ENCODE data around the gene S100P. TPM values are rescaled to one million over a fixed set of nuclear protein-coding genes. Genes with fewer than 3 reads are reported as not detected.

Gene S100P
- total RNA-seq, 3 donors from 2014 or later = 1.3 to 2.8 TPM; not detected in 1

DNA sequence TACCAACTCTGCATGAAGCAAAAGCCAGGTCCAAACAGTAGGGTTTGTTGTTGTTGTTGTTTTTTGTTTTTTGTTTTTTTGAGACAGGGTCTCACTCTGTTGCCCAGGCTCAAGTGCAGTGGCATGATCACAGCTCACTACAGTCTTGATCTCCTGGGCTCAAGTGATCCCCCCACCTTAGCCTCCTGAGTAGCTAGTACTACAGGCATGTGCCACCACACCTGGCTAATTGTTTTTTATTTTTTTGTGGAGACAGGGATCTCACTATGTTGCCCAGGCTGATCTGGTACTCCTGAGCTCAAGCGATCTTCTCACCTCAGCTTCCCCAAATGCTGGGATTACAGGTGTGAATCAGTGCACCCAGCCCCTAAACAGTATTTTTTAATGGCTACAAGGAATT is 6.2 kb downstream of the S100P start:
- H3K9me3 Mint-ChIP-seq = no peaks in the 10 kb centered on the region
- H3K36me3 Mint-ChIP-seq (ENCODE audit: insufficient read depth) = peaks cover 25% of the 10 kb centered on the region
- no peak overlapping the region for H3K4me3 Mint-ChIP-seq
- ATAC-seq = no peak
- DNase-seq = no peak
- peaks cover 63% of the 10 kb centered on the region for H3K4me1 Mint-ChIP-seq (ENCODE audit: low read depth)
- H3K27me3 Mint-ChIP-seq (ENCODE audit: low read depth) = no peaks in the 10 kb centered on the region

GRCh38 chr4:6701371-6701770 is 7.7 kb downstream of the S100P start:
- Mint-ChIP-seq H3K4me3 (no peak overlapping the region), H3K36me3 (ENCODE audit: insufficient read depth) (peaks cover 33% of the 10 kb centered on the region), H3K27me3 (ENCODE audit: low read depth) (no peaks in the 10 kb centered on the region), H3K9me3 (no peaks in the 10 kb centered on the region), H3K4me1 (ENCODE audit: low read depth) (peaks cover 63% of the 10 kb centered on the region)
- DNase-seq (no peak), ATAC-seq (no peak)

DNA sequence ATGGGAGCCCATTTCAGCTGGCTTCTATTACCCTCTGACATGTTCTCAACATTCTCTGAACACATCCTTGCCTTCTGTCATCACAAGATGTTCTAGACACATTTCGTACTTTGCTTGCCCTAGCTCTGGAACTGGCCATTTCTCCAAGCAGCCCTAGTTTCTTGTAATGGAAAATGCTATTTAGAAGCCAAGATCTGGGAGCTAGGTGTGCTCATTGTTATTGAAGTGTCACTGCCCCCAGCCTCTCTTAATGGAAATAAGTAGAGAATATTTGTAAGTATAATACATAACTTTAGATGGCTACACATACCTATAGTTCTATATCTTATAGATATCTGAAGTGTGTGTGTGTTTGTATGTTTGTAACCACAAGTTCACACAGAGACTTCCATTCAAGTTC is 9.1 kb downstream of the S100P start:
- H3K36me3 Mint-ChIP-seq (ENCODE audit: insufficient read depth) = peaks cover 42% of the 10 kb centered on the region
- H3K4me1 Mint-ChIP-seq (ENCODE audit: low read depth) = peaks cover 66% of the 10 kb centered on the region
- no peak for DNase-seq
- no peaks in the 10 kb centered on the region for H3K27me3 Mint-ChIP-seq (ENCODE audit: low read depth)
- H3K9me3 Mint-ChIP-seq = no peaks in the 10 kb centered on the region
- no peak for ATAC-seq
- no peak overlapping the region for H3K4me3 Mint-ChIP-seq

GRCh38 chr4:6703786-6704185 is 10.1 kb downstream of the S100P start:
- Mint-ChIP-seq H3K27me3 (ENCODE audit: low read depth) (no peaks in the 10 kb centered on the region), H3K4me1 (ENCODE audit: low read depth) (peaks cover 69% of the 10 kb centered on the region), H3K9me3 (no peaks in the 10 kb centered on the region), H3K4me3 (no peak overlapping the region), H3K36me3 (ENCODE audit: insufficient read depth) (peaks cover 46% of the 10 kb centered on the region)
- DNase-seq (no peak), ATAC-seq (peak; percentile 45 to 61)

GRCh38 chr4:6705646-6706045 is 12.0 kb downstream of the S100P start:
- peaks cover 45% of the 10 kb centered on the region for H3K36me3 Mint-ChIP-seq (ENCODE audit: insufficient read depth)
- no peak for DNase-seq

DNA sequence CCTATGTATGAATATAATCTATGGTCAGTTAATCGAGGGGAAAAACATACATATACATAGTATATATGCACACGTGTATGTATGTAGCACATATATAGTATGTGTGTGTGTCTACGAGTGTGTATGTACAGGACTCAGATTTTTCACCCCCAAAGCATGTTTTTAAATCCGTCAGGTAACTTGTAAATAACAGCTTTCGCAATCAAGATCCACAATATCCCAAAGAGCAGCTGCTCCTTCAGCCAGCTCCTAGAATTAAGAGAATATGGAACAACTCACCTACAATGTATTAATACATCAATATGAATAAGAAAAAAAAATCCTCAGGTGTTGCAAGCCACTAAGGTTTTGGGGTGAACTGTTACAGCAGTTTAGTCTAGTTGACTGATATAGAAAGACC is 12.5 kb downstream of the S100P start:
- Mint-ChIP-seq H3K4me1 (ENCODE audit: low read depth) (peaks cover 65% of the 10 kb centered on the region), H3K9me3 (no peaks in the 10 kb centered on the region), H3K36me3 (ENCODE audit: insufficient read depth) (peaks cover 44% of the 10 kb centered on the region), H3K4me3 (peak overlapping the region; percentile 34), H3K27me3 (ENCODE audit: low read depth) (no peaks in the 10 kb centered on the region)
- DNase-seq (no peak), ATAC-seq (no peak)

More at GRCh38 chr4:6705646-6706045, 12.0 kb downstream of the S100P start:
- no peaks in the 10 kb centered on the region for H3K9me3 Mint-ChIP-seq
- no peaks in the 10 kb centered on the region for H3K27me3 Mint-ChIP-seq (ENCODE audit: low read depth)
- H3K4me3 Mint-ChIP-seq = peak overlapping the region; percentile 34
- H3K4me1 Mint-ChIP-seq (ENCODE audit: low read depth) = peaks cover 63% of the 10 kb centered on the region
- ATAC-seq = peak in 1 of 2 donors; percentile 14

DNA sequence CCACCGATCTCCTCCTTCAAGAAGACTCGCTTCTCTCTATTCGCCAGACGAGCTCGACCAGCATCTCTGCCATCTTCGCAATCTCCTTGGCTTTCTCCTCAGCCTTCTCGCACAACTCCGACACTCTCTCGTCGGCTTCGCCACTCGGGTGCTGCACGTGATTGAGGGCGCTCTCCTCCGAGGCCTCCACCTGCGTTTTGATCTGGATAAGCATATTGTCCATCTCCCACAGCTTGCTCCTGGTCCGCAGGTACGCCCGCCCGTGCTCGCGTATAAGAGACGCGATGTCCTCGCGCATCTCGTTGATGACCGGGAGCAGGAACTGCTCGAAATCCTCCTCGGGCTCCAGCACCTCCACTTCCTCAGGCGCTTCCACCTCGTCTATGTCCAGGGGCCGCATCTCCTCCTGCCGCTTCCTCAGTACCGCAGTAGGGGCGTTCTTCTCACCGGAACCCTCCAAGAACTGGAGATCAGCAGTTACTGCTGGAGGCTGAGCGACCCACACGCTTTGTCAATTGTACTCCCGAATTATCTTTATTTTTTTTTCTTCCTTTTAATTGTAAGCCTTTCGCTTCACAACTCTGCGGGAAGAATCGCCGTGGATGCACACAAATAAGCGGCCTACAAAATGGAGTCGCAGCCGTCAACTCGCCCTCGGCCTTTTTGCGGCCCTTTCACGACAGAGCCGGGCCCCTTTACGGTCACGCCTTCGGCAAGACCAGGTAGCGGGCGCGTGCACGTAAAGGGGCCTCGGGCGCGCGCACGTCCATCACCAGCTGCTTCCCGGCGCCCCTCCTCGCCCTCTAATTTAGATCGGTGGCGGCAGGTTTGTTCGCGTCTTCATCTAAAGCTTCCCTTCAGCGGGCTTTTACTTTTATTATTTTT is 15.8 kb downstream of the S100P start, which contains the start of gene MRFAP1L1:
Gene MRFAP1L1, minus strand, starts transcription at position 636 of the 885 bp plus-strand sequence. Its CDS starts 236 bp downstream, at position 400.
- Mint-ChIP-seq H3K36me3 (ENCODE audit: insufficient read depth) (peaks cover 31% of the 10 kb centered on the region), H3K4me3 (peak within 1 kb of the TSS; percentile 100), H3K9me3 (no peaks in the 10 kb centered on the region), H3K4me1 (ENCODE audit: low read depth) (peaks cover 51% of the 10 kb centered on the region), H3K27me3 (ENCODE audit: low read depth) (no peaks in the 10 kb centered on the region)
- ATAC-seq = peak; percentile 76 to 84
- DNase-seq = peak; percentile 94

DNA sequence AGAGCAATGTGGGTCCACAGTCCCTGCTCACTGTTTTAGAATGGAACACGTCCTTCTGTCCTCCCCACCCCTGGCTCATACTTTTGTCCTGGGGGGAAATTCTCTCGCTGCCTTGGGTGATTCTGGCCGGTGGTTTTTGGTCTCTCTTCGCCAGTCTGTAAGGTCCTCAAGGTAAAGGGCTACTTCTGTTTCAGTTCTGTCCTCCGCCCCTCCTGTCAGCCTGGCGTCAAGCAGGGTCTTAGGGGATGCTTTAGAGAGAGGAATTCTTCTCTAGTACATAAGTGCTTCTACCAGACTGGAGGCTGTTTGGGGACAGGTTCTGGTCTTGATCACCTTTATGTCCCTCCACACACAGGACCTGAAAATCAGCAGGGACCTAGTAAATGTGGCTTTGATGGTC is 16.6 kb downstream of the S100P start:
- no peaks in the 10 kb centered on the region for H3K9me3 Mint-ChIP-seq
- peaks cover 43% of the 10 kb centered on the region for H3K4me1 Mint-ChIP-seq (ENCODE audit: low read depth)
- ATAC-seq = no peak
- peak overlapping the region; percentile 100 for H3K4me3 Mint-ChIP-seq
- no peaks in the 10 kb centered on the region for H3K27me3 Mint-ChIP-seq (ENCODE audit: low read depth)
- H3K36me3 Mint-ChIP-seq (ENCODE audit: insufficient read depth) = peaks cover 25% of the 10 kb centered on the region
- no peak for DNase-seq

- Mint-ChIP-seq H3K4me3 (no peak overlapping the region), H3K27me3 (ENCODE audit: low read depth) (no peaks in the 10 kb centered on the region), H3K4me1 (ENCODE audit: low read depth) (peaks cover 43% of the 10 kb centered on the region), H3K9me3 (no peaks in the 10 kb centered on the region), H3K36me3 (ENCODE audit: insufficient read depth) (peaks cover 21% of the 10 kb centered on the region)
- DNase-seq (no peak), ATAC-seq (no peak)
Observed at GRCh38 chr4:6710996-6711395, 17.3 kb downstream of the S100P start.

DNA sequence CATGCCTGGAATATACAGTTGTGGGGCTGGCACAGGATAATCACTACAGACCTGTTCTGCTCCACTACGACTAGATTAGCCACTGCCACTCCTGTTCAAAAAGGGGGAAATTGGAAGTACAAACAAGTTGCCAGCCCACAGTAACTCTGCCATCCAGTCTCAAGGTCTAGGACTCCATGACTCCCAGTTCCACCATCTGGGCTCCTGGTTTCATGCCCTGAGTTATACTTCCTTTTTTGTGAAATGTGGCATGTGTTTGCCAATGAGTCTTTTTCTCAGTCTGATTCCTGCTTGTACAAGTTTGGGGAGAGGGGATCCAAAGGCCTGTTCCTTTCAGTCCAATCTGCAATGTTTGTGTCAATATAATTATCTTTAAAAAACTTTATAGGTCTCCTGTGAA is 21.3 kb downstream of the S100P start:
- ATAC-seq (no peak), DNase-seq (no peak)
- peaks cover 30% of the 10 kb centered on the region for H3K4me1 Mint-ChIP-seq (ENCODE audit: low read depth)
- no peak overlapping the region for H3K4me3 Mint-ChIP-seq
- H3K36me3 Mint-ChIP-seq (ENCODE audit: insufficient read depth) = peaks cover 5% of the 10 kb centered on the region
- no peaks in the 10 kb centered on the region for H3K9me3 Mint-ChIP-seq
- no peaks in the 10 kb centered on the region for H3K27me3 Mint-ChIP-seq (ENCODE audit: low read depth)

DNA sequence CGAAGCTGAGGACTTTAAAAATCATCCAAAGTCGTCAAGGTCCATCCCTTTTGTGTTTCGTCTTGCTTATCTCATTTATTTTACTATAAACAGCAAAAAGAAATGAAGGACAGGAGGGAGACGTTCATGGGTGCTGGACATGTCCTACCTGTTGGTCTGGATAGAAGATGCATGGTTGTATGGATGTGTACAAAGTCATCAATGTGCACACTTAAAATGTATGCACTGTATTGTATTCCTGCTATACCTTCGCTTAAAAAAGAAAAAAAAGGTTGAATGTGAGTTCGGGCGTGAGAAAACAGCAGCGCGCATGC is 22.0 kb downstream of the S100P start:
- no peak for ATAC-seq
- DNase-seq = no peak
- Mint-ChIP-seq H3K36me3 (ENCODE audit: insufficient read depth) (peaks cover 5% of the 10 kb centered on the region), H3K9me3 (no peaks in the 10 kb centered on the region), H3K27me3 (ENCODE audit: low read depth) (no peaks in the 10 kb centered on the region), H3K4me1 (ENCODE audit: low read depth) (peaks cover 31% of the 10 kb centered on the region), H3K4me3 (peak overlapping the region; percentile 93)

DNA sequence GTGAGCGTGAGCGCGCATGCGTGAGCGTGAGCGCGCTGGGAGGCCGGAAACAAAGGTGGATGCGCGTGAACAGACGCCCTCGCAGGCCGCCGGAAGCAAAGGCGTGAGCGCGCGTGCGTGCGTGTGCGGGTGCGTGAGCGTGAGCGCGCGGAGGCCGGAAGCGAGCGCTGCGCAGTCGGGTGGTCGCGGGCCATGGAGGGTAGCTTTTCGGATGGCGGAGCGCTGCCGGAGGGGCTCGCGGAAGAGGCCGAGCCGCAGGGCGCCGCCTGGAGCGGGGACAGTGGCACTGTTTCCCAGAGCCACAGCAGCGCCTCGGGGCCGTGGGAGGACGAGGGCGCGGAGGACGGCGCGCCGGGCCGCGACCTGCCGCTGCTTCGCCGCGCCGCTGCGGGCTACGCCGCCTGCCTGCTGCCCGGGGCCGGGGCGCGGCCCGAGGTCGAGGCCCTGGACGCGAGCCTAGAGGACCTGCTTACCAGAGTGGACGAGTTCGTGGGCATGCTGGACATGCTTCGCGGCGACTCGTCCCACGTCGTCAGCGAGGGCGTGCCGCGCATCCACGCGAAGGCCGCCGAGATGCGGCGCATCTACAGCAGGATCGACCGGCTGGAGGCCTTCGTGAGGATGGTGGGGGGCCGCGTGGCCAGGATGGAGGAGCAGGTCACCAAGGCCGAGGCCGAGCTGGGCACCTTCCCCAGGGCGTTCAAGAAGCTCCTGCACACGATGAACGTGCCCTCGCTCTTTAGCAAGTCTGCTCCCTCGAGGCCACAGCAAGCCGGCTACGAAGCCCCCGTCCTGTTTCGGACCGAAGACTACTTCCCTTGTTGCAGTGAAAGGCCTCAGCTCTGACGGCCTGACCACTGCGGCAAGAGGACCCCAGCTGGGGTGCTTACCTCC is 22.6 kb downstream of the S100P start, which contains the start of gene BLOC1S4:
Gene BLOC1S4, plus strand, starts transcription at position 157 of the 894 bp plus-strand sequence. Its CDS starts 36 bp downstream, at position 193.
- H3K4me1 Mint-ChIP-seq (ENCODE audit: low read depth) = peaks cover 28% of the 10 kb centered on the region
- H3K4me3 Mint-ChIP-seq = peak within 1 kb of the TSS; percentile 93
- peaks cover 5% of the 10 kb centered on the region for H3K36me3 Mint-ChIP-seq (ENCODE audit: insufficient read depth)
- ATAC-seq (peak; percentile 84 to 85), DNase-seq (peak; percentile 84)
- H3K27me3 Mint-ChIP-seq (ENCODE audit: low read depth) = no peaks in the 10 kb centered on the region
- no peaks in the 10 kb centered on the region for H3K9me3 Mint-ChIP-seq

DNA sequence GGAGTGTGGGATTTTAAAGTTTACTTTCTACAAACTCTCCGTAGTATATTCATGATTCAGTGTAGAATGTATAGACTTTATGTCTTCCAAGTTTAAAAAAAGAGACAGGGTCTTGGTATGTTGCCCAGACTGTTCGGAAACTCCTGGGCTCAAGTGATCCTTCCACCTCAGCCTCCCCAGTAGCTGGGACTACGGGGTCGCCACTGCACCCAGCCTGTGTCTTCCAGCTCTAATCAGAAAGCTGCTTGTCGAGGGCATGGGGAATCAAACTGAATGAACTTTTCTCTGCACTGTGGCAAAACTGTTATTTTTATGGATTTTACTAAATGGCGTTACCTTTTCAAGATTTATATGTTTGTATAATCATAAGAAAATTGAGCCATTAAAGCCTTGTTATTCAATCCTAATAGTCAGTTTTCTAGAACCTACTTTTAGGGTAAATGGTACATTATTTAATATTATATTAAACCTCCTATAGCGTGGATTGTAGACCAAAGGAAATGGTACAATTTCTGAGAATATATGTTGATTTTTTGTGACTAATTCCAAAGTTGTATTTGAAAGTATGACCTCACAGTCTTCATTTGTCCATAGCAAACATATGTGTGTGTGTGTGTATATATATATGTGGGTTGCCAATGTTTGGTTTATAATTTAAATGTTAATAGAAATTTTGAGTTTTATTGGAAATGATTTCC is 23.4 kb downstream of the S100P start:
- no peaks in the 10 kb centered on the region for H3K27me3 Mint-ChIP-seq (ENCODE audit: low read depth)
- no peaks in the 10 kb centered on the region for H3K9me3 Mint-ChIP-seq
- peak overlapping the region; percentile 93 for H3K4me3 Mint-ChIP-seq
- H3K4me1 Mint-ChIP-seq (ENCODE audit: low read depth) = peaks cover 28% of the 10 kb centered on the region
- ATAC-seq (no peak), DNase-seq (no peak)
- peaks cover 5% of the 10 kb centered on the region for H3K36me3 Mint-ChIP-seq (ENCODE audit: insufficient read depth)

Measured in activated T-cell treated with anti-CD3 and anti-CD28 coated beads, Interleukin-2, amount 50 U/mL, for 4 hours (primary cell).